GM19455 (cell line): ENCODE measurements around the gene ADGRE3.
"Not testable (repeated sequence)": the region's sequence is repeated elsewhere in the genome, so short reads cannot be mapped to it uniquely, and the experiment has no call there.

Source experiments
- ATAC-seq: cut with Tn5 transposase; IDR thresholded peaks from one replicate; pipeline ENCODE4 v1.9.1; 2021; ENCODE audit not compliant: unreplicated experiment

ADGRE3 gene

GRCh38 chr19:14599548-14600147 is 75.0 kb downstream of the ADGRE3 start:
- ATAC-seq: no peak

DNA sequence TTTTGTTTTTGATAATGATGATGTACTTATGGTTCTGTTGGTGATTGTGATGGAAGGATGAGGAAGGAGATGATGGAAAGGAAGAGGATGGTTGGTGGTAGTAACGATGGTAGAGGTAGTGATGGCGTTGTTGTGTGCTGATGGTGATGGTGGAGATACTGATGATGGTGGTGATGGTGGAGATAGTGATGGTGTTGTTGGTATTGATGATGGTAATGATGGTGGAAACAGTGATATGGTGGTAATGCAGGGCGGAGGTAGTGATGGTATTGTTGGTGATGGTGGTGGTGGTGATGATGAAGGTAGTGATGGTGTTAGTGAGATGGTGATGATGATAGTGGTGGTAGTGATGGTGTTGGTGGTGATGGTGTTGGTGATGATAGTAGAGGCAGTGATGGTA is 79.1 kb downstream of the ADGRE3 start:
- no peak for ATAC-seq

- not testable (repeated sequence) for ATAC-seq
Measured at GRCh38 chr19:14589433-14589832, 85.2 kb downstream of the ADGRE3 start.

- ATAC-seq: peak; percentile 57
Measured at GRCh38 chr19:14585187-14585586, 89.5 kb downstream of the ADGRE3 start.

GRCh38 chr19:14584372-14584771 is 90.3 kb downstream of the ADGRE3 start:
- ATAC-seq: not testable (repeated sequence)

GRCh38 chr19:14582894-14583340 is 91.7 kb downstream of the ADGRE3 start, which contains the start of gene CLEC17A:
Gene CLEC17A (plus strand): TSS chr19:14583084. CDS start chr19:14583161, 77 bp downstream.
- ATAC-seq: no peak

GRCh38 chr19:14580623-14581237 is 93.9 kb downstream of the ADGRE3 start:
- ATAC-seq: no peak

DNA sequence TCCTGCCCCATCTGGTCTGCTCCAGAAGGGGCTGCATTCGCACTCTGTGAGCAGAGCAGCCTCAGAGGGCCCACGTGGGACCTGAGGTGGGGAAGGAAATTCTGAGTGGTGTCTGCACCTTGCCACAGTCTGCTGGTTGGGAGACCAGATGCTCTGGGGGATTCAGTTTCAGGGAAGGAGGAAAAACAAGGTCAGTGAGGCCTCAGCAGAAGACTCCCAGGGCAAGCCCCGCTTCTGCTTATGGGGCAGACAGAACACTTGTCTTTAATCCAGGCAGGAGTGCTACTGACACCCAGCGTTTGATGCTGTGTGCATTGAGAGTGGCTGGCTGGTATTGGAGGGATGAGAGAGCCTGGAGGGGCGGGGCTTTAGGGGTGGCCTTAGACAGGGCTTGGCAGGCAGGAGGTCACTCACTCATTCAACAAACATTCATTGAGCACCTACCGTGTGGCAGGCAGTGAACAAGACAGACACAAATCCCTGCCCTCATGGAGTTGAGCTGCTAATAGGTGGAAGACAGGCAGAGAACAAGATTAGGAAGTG is 96.7 kb downstream of the ADGRE3 start:
- ATAC-seq: no peak

DNA sequence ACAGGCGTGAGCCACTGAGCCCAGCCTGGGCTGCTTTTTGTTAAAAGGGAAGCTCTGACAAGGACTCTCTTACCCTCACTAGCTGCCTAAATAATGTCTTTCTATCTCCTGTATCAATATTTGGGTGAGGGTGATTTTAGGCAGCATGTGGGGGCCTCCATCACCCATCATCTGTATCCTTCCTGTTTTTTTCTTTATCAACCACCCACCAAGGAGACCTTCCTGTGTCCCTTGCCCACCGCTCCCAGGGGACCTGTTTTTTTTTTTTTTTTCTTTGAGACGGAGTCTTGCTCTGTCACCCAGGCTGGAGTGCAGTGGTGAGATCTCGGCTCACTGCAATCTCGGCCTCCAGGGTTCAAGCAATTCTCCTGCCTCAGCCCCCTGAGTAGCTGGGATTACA is 97.4 kb downstream of the ADGRE3 start:
- no peak for ATAC-seq

DNA sequence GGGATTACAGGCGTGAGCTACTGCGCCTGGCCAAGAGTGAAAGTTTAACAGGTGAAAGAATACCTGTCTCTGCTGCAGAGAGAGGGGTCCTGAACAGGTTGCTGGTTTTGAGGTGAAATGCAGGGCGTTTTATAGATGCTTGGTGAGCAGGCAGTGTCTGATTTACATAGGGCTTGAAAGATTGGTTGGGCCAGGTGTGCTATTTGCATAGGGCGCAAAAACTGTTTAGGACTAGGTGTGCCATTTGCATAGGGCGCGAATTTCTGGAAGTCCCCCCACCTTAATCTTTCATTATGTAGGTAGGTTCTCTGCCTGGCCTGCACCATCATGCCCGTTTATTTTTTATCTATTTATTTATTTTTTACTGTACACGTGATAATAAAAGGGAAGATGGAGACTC is 98.3 kb downstream of the ADGRE3 start:
- ATAC-seq: no peak

DNA sequence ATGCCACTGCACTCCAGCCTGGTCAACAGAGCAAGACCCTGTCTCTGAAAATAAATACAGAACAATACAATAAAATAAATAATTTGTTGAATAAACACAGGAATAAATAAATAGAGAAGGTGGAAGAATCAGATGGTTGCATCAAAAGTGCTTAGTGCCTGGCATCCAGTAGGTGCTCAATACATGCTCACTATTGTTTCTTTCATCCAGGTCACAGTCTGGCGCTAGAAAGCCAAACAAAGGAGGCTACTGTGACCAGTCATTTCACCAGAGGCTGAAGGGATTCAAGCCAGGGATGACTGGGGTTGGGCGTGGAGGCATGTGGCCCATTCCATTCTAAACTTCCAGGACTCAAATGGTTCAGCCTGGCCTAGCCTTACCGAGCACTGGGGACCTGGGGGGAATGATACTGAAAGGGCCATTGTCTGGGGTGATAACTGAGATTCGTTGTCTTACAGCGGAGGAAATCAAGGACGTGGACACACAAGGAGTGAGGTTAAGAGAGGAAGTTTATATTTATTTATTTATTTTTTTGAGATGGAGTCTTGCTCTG is 99.1 kb downstream of the ADGRE3 start:
- no peak for ATAC-seq

DNA sequence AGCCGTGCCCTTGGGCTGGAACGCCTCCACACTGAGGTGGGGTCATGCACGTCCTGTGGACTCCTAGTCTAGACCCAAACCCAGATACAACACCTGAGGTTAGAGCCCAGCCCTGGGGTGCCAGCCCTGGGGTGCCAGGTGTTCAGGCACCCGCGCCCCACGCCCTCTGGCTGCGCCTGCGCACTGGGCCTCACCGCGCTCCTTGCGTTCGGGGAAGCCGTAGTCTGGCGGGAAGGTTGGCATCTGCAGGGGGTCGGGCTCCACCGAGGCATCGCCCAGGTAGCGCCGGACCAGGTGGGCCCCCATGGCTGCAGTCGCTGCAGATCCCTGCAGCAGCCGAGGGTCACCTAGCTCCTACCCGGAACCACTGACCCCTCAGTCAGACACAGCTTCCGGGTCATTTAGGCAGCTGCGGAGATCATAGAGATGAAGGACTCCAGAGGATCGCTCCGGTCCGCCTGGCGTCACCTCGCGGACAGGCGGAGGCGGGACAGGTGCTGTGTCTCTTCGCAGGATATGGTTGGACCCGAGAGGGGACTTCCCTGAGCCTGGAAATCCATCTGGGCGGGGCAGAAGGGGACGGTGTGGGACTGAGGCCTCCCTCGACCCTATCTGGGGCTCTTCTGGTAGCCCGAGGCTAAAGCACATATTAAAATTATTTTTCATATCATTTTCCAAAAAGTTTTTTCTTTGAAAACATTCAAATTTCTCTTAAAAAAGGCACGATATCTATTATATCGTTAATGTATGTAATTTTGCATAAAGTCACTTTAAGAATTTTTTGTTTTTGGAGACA is 102.8 kb downstream of the ADGRE3 start, which contains the start of gene NDUFB7:
Gene NDUFB7, minus strand, starts transcription at position 372 of the 796 bp plus-strand sequence. Its CDS starts 66 bp downstream, at position 306.
- ATAC-seq: peak; percentile 83

DNA sequence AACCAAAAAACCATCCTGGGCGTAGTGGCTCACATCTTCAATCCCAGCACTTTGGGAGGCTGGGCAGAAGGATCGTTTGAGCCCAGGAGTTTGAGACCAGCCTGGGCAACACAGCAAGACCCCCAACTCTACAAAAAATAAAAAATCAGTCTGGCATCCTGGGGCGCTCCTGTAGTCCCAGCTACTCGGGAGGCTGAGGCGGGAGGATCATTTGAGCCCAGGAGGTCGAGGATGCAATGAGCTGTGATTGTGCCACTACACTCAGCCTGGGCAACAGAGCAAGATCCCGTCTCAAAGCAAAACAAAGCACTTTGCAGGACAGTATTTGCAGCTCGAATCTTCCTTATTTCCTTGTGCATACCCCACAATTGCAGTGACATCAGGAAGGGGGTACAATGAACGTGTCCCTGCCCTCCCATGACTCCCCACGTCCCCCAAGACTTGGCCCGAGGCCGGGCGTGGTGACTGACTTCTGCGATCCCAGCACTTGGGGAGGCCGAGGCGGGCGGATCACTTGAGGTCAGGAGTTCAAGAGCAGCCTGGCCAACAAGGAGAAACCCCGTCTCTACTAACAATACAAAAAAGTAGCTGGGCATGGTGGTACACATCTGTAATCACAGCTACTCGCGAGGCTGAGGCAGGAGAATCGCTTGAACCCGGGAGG is 103.6 kb downstream of the ADGRE3 start:
- ATAC-seq: no peak
